LNCaP clone FGC (cell line): ENCODE data around the gene SNX20.

Source experiments
- DNase-seq: peaks from one replicate; pipeline ENCODE4 v3.0.0-alpha.2; 2011; ENCODE audit warnings: low read depth
- H3K4me3 ChIP-seq: 2 replicates; pipeline ENCODE4 v1.5.1; 2011; ENCODE audit warnings: mild to moderate bottlenecking, low read depth, low read length, control low read depth
- CTCF ChIP-seq: IDR thresholded peaks from 2 replicates; pipeline ENCODE4 v1.5.1; 2012; ENCODE audit warnings: mild to moderate bottlenecking; ENCODE audit not compliant: control insufficient read depth, insufficient read depth; ENCODE audit errors: extremely low read depth

The SNX20 gene

GRCh38 chr16:50711862-50712559 is 30.9 kb upstream of the SNX20 start:
- no peak for DNase-seq
- no peak for TF ChIP-seq CTCF
- no peak overlapping the region for H3K4me3 ChIP-seq

- DNase-seq, result no peak
- no peak overlapping the region for H3K4me3 ChIP-seq
- no peak for TF ChIP-seq CTCF
Measured at GRCh38 chr16:50711040-50711439, 29.9 kb upstream of the SNX20 start.

GRCh38 chr16:50709980-50710379 is 28.9 kb upstream of the SNX20 start:
- TF ChIP-seq CTCF, result no peak
- no peak overlapping the region for H3K4me3 ChIP-seq
- no peak for DNase-seq

- no peak for DNase-seq
- H3K4me3 ChIP-seq, result no peak overlapping the region
- TF ChIP-seq CTCF, result no peak
Measured at GRCh38 chr16:50709061-50709684, 28.1 kb upstream of the SNX20 start.

GRCh38 chr16:50708373-50709060 is 27.4 kb upstream of the SNX20 start:
- no peak for TF ChIP-seq CTCF
- H3K4me3 ChIP-seq, result no peak overlapping the region
- no peak for DNase-seq

GRCh38 chr16:50706250-50706649 is 25.1 kb upstream of the SNX20 start:
- DNase-seq, result peak; percentile 15
- no peak overlapping the region for H3K4me3 ChIP-seq
- TF ChIP-seq CTCF, result no peak
